HG03432 (cell line): ENCODE results near the gene CTLA4.

Source experiments
- ATAC-seq: cut with Tn5 transposase; IDR thresholded peaks from one replicate; pipeline ENCODE4 v1.9.1; 2021; ENCODE audit warnings: mild to moderate bottlenecking, moderate library complexity; ENCODE audit not compliant: unreplicated experiment

The CTLA4 gene

GRCh38 chr2:203867561-203868200 is at the start of gene CTLA4:
Gene CTLA4 (plus strand): TSS chr2:203867771. CDS start chr2:203867943, 172 bp downstream.
- no peak for ATAC-seq

DNA sequence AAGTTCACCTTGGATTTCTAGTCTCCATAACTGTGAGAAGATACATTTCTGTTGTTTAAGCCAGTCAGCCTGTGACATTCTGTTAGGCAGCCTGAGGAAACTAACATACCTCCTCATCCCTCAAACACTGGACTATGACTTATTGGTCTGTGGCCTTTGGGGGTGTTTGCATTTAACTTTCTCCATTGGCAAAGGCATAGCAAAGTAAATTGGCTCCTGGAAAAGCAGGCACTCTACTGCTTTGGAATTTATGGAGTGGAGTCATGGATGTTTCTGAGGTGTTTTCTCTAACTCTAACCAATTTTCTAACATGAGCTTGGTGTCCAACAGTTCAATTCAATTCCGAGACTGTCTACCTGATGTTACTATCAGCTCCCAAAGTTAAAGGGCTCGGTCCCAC is 48.9 kb upstream of the CTLA4 start:
- ATAC-seq: no peak

- ATAC-seq: no peak
These were observed 48.0 kb upstream of the CTLA4 start for GRCh38 chr2:203819434-203820133.

DNA sequence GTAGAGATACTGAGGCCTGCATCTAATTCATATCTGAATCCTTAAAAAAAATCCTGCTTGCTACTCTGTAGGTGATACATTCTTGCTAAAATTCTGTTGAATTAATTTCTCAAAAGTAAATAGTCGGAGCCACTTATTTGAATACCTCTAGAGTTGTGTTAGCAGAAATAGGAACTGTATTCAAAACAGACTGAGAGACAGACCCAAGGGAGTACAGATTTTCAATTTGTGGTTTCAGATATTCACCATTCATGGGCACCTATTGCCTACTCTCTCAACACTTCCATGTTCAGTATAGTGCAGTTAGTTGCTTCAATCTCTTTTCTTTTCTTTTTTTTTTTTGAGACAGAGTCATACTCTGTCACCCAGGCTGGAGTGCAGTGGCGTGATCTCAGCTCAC is 46.6 kb upstream of the CTLA4 start:
- ATAC-seq: peak; percentile 90

DNA sequence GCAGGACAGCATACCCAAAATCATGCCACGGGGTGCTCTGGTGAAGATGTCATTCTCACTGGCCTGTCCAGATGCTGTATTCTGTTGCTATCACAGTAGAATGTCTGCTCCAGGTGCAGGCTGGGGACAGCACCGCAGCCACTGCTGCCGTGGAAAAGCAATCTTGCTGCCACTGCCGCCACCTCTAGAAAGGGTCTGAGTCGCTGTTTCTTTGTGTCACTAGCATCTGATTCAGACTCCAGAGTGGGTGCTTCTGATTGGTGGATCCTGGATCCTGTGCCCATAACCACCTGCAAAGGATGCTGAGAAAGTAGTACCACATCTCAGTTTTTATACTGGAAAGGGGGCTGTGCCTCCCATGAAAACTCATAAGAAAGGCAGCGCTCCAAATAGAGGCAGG is 45.3 kb upstream of the CTLA4 start:
- ATAC-seq: no peak

DNA sequence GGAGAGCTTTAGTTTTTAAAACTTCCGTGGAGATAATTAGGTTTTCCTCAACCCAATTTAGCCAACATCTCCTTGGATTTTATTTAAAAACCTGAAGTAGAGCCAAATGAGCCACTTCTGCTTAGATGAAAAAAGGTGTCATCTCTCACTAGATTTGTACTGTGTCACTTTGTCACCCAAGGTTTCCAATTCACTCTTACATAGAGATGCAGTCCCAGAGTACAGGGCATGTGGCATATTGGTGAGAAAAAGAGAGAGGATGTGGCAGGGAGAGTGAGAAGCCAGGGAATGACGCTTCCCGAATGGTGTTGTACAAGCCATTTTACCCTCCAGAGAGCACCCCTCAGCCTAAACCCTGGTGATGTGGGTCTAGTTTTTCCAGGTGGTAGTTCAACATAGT is 44.4 kb upstream of the CTLA4 start:
- no peak for ATAC-seq

DNA sequence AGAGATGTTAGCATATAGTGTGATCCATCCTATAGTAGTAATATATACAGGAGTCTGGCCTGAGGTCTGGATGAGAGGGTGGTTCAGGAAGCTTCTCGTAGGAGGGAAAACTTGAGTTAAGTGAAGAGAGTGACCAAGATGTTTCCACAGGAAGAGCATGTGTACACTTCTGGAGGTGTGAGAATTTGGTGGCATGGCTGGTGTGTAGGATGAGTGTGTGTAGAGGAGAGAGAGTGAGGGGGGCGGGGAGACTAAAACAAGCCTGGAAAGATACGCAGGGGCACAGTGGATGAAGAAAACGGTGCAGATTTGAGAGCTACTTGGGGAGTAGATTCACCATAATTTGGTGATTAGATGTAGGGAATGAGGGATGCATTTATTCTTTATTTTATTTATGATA is 43.5 kb upstream of the CTLA4 start:
- no peak for ATAC-seq

DNA sequence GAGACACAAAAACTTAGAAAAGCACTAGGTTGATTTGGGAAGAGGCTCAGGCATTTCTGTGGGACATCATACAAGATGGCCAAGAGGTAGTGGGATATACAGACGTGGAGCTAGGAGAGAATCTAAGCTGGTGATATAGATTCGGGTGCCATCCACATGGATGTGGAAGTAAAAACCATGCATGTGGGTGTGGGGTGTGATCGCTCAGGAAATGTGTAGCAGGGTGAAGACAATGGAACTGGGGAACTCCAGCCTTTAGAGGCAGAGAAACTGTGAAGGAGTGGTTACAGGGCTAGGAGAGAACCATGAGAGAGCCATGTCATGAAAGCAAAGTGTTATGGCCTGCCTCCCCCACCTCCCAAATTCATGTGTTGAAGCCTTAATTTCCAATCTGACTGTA is 43.0 kb upstream of the CTLA4 start:
- no peak for ATAC-seq

DNA sequence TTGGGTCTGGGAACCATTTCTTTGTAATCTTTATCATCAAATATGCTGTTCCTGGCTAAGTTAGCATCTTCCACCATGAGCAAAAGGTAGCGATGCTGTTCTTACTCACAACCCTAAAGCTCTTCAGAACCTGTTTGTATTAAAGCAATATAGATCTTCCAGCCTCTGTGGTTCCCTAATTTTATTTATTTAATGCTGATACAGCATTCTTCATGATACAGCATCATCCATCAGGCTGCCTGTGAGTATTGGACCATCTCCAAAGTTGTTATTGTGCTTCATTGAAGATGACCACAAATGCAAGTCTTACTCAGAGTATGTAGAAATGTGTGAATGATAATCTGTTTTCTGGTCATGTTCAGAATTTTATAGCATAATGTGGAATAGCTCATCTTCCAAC is 40.9 kb upstream of the CTLA4 start:
- no peak for ATAC-seq

- ATAC-seq: no peak
These were observed 37.1 kb upstream of the CTLA4 start for GRCh38 chr2:203830304-203831055.

GRCh38 chr2:203835420-203835819 is 32.2 kb upstream of the CTLA4 start:
- ATAC-seq: no peak

DNA sequence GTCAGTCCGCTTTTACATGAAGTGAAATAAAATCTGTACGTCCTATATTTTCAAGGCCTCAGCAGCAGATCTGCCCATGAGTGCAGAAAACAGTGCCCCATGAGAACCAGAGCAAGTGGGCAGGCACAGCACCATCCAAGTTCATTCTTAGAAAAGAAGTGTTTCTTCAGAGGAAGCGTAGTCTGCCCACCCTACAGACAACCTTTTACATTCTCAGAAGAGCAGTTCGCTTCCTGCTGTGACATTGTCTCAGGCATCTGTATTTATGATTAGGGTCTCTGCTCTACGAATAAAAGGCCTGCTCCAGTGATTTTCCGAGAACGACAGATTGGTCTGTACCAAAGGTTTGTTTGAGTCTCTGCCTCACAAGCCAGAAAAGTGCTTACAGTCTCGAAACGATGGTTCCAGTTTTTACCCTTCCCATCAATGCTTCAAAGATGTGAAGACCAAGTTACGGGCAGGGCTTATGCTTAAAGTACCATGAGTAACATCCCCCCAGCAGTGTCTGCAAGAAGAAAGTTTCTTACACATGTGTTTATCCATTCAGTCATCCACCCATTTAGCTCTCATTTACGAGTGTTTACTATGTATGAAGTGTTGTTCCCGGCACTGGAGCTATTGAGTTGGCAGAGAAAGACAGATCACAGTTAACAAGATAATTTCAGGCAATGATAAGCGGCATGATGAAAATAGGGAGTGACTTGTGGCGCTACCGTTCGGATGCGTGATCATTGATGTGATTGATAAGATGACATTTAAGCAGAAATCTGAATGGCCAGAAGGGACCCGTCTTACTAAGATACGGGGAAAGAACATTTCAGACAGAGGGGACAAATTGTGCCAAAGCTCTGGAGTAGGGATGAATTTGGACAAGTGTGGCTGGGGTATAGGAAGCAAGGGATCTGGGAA is 31.4 kb upstream of the CTLA4 start:
- ATAC-seq: no peak

DNA sequence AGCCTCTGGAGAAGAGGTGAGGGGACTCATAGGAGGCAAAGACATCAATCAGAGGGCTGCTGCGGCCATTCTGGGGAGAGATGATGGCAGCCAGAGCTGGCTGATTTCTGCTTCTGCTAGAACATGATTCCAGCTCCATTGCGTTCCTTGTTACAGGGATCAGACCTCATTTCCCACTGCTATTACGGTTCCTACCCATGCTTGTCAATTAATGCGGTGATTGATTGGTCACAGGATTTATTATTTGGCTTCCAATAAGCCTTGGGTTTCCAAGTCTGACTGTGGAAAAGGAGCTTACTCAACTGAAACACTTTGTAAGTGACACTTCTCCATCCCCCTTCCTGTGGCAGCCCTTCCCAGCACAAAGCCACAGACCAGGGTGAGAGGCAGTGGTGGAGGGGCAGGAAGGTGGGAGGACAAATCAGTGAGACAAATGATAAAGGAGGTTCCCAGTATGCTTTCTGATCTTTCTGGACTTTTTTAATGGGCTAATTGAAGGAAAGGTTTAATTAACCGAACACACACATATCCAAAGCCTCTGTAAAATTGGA is 26.8 kb upstream of the CTLA4 start:
- ATAC-seq: no peak

DNA sequence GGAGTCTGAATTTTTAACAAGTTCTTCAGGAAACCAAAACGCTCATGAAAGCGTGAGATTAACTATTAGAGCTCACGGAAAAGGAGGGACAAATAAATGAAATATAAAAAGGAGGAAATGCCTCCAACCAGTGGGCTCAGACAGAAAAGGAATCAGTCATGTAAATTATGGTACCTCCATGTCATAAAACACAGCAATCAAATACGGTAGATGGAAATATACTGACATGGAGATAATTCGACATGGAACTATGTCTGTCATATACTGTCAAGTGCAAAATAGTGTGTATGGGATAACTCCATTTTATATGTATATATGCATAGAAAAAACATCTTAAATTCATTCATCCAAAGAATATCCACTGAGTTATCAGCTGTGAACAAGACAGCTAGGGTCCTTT is 25.9 kb upstream of the CTLA4 start:
- ATAC-seq: no peak

DNA sequence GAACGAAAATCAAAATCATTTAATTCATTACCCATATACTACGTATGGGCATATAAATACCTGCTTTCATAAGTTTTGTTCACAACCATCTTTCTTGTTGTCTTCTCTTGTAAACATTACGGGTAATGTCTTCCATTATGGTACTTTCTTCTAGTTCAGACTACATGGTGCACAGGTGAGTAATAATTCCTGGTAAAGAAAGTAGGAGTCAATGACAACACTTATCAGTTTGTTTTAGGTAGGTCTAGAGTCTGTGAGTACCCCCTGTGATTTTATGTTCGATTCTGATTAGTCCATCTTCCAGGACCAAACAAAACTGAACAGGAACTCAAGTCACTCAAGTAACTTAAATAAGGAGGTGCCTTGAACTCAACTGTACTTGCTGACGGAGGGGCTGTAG is 25.2 kb upstream of the CTLA4 start:
- no peak for ATAC-seq

GRCh38 chr2:203846490-203847105 is 21.0 kb upstream of the CTLA4 start:
- ATAC-seq: no peak

DNA sequence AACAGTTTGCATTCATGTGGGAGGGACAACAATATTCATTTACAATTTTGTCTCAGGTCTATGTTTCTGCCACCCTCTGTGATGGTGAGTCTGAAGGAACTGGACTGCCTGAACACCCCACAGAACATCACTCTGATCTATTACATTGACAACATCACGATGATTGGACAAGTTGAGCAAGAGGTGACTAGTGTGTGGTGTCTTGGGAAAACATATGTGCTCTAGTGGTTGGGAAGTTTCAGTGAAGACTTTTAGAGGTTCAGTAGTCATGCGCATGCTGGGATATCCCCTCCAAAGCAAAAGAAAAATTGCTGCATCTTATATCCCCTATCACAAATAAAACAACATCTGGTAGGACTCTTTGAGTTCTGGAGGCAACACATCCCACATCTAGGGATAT is 18.6 kb upstream of the CTLA4 start:
- ATAC-seq: no peak

DNA sequence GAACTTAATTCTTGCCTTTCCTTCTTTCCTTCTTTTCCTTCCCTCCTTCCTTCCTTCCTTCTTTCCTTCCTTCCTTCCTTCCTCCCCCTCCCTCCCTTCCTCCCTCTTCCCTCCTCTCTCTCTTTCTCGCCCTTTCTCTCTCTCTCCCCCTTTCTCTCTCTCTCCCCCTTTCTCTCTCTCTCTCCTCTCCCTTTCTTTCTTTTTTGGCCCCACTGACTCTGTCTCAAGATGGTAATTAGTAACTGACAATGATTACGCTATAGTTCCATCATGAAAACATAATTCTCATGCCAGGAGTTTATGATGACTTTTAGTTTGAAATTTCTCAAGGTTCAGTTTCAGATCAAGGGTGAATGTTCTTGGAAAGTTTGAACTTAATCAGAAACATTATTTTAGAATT is 14.8 kb upstream of the CTLA4 start:
- no peak for ATAC-seq

DNA sequence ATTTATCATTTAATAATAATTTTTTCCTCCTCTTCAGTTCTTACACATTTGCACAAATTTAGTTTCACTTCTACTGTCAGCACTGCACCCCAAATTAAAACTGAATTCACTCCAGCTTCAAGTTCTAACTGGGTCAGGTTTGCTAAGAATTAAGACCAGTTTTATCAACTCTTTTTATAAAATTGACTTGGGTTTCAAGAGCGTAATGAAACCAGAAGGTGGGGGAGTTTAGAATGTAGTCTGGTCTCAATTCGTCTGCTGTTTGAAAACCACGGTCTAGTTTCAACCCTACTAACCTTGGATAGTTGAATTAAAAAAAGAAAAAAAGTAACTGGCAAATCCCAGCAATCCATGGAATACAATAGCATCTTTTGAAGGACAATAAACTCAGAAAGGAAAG is 14.3 kb upstream of the CTLA4 start:
- no peak for ATAC-seq

DNA sequence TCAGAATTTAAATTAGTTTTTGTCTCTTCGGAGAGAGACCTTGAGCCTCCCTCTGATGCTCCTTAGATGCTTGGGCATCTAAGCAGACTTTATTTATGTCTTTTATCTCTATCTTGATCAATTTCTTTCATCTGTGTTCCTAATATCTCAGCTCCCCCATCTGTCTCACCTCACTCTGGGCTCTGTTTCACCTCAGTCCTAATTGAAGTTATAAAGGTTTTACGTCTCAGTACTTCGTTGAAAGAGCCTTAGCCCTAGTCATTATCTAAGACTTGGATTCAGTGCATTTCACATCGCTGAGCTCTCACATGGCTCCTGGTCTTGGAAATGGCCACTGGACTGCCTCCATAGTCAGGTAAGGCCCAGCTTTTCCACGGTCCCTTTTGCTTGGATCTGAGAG is 13.8 kb upstream of the CTLA4 start:
- no peak for ATAC-seq
